ENCODE results near the gene STK35.
A peak's percentile ranks its signal among the peaks of the same experiment; 100 is the strongest.

STK35 gene

DNA sequence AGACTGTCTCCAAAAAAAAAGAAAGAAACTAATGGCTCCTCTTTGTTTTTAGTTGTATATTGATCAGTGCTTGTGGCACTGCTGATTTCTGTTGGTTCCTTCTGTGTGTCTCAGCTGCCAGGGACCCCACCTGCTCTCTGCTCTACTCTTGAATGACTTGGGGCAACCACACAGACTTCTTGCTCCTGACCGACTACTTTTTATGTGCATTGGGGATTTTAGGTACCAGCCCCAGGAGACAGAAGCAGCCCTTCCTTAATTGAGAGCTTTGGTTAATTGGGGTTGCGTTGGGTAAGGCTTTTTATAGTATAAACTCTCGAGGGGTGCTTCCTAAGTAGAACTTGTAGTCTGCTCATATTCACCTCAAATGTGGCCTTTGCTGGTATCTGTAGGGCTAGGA lies 6.9 kb downstream of the STK35 start:
- no peak for DNase-seq

DNA sequence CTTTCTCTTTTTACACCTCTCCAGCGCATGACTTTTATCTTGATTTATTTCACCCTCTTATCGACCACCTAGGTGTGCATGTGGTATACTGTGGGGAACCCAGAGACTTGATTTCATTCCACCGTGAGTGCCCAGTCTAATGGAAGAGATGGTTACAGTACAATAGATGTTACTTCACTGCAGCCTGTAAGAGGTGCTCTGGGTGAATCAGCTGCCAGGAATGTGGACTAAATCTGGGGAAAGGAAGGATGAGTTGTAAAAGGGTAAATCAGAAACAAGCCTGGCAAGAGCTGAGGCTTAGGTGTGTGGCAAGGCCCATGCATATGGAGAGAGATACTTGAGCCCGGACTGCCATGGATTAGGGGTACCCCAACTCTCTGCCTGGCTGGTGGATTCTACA lies 7.4 kb downstream of the STK35 start:
- DNase-seq, result no peak

DNA sequence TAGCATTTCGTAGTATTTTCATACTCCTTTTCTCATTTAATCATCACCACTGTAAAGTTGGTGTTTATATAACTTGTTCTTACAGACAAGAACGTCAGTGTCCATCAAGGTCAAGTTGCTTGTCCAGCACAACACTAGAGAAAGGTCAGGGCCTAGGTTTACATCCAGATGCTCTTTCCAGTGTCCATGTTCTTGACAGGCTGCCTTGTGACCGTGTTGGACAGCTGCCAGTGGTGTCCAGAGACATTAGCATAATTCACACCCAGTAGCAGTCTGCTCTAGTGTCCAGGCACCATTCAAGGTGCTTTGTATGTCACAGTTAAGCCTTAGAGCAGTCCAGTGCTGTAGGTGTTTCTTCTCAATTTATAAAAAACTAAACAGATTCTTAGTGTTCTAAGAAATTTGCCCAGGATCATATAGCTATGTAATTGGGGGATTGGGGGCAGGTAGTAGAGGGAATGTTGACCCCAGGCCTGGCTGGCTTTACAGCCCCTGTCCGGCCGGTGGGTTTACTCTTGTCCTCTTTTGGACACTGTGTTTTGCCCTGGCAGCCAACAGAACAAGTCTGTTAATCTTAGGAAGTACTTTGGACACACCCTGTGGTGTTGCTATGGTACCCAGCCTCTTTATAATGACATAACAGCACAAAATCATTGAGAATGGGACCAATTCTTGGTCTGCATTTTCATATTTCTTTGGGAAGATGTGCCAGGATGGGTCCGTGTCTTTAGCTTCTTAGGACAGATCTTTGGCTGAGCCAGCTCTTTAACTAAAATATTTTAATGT lies 8.0 kb downstream of the STK35 start:
- peak; percentile 56 for DNase-seq

DNA sequence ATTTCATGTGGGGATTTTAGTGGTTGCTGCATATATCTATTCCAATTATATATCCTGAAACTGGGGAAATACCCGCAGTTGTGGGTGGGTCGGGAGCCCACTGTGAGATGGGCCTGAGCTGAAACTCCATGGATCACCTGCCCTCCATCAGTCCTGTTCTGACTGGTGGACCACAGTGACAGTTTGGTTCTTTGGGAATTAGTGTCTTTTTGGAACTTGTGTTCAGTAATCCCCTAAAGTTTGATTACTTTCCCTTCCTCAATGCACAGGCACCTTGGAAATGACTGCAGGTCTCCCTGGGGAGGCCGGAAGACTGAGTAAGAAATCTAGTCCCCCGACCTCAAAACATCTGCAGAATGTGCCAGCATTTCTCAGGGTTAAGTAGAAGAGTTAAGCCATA lies 11.3 kb downstream of the STK35 start:
- no peak for DNase-seq

DNA sequence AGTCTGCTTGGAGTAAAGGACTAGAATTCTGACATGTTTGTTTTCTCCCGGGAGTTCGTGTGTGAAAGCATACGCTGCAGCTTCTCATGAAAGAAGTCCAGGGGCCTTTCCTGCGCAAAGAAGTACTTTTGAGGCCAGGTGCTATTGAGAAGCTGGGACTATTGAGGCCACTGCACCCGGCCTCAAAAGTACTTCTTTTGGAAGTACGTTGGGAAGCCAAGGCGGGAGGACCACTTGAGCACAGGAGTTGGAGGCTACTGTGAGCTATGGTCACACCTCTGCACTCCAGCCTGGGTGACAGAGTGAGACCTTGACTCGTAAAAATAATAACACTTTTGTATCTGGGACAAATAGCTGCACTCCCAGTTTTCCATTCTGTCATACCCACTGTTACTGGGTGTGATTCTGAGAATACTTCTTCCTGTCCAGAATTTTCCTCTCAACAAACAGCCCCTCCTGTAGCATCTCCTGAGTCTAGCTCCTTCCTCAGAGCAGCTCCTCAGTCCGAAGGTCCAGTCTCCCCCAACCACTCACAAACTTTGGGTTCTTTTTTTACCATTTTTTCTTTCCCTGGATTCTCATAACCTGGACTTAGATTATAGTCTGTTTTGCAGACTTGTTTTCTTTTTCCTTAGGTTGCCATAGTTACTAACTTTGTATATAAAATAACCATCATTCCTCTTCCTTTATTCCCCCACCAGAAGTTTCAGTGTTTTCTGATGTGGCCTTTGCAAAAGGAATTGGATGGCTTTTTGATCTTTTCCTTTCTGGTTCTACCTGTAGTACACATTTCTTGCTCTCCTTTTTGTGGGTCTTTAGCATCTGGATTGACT lies 12.7 kb downstream of the STK35 start:
- no peak for DNase-seq

DNA sequence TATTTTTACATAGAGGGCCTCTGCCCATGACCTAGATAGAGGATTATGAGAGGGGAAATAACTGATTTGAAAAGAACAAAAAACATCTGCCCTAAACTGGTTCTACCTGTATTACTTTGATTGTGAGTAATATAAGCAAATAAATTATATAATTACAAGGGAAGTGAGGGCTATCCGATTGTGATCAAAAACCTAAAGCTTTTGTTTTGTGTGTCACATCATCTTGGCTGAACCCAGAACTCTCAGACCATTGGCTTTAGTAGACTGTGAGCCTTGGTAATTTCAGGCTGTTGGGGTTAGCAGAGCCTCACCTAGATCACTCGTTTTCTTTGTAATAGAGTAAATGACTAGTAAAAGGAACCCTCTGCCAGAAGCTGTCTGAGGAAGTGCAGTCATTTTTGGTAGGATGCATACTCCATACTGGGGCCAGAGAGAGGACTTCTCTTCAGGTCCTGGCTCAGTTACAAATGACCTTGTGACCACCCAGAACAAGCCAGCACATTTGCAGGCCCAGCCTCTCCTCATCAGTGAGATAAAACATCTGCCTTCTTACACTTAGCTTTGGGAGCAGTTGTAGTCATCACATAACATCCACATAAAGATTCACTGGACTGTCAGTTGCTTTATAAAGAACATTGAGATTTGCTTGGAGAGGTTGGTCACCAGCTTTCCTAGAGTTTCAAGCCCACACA lies 13.5 kb downstream of the STK35 start:
- DNase-seq, result no peak

DNA sequence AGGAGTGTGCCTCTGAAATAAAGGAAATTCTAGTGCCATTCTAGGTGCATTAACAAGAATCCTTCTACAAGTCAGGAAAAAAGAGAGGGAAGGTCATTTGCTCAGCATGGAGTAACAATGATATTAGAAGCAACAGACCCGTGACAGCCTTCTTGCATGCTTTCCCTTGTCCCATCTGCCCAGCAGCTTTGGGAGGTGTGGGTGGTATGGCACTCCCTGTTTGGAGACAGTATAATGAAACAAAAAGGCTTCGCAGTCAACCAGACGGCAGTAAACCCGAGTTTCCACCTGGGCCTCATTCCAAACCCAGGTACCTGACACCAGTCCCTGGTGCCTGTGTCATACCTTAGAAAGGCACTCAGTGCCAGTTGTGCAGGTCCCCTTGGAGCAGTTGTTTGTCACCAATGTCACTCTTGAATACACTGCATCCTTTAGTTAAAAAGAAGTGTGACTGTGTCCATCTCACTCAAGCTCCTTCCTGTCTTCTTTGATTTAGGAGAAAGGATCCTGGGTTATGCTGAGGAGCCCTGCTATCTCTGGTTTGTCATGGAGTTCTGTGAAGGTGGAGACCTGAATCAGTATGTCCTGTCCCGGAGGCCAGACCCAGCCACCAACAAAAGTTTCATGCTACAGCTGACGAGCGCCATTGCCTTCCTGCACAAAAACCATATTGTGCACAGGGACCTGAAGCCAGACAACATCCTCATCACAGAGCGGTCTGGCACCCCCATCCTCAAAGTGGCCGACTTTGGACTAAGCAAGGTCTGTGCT lies 14.7 kb downstream of the STK35 start:
- DNase-seq, result no peak

DNA sequence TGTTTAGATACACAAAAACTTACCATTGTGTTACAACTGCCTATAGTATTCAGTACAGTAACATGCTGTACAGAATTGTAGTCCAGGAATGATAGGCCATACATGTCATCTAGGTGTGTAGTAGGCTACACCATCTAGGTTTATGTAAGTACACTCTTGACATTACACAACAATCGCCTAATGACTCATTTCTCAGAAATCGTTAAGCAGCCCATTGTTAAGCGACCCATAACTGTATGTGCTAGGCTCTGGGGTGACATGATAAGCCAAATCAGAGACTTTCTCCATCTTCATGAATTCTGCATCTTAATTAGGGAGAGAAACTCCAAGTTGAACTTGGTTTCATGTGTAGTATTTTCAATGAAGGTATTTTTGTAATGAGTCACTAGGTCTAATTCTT lies 17.2 kb downstream of the STK35 start:
- DNase-seq, result peak; percentile 55

DNA sequence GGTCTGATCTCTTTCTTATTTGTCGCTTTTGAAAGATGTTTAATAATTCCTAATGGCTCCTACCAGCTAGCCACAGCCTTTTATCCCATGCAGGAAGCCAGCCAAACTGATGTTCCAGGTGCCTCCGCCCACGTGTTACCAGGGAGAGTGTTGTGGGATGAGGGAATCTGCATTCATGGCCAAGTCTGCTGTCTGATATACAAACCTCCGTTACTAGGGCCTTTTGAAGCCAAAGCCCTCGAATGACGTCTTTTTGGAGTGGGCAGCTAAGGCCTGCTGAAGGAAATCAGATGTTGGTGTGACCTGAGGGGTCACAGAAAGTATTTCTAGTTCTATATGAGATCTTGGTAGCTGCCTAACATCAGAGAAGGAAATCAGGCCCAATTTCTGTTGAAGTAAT lies 21.3 kb downstream of the STK35 start:
- DNase-seq, result no peak

DNA sequence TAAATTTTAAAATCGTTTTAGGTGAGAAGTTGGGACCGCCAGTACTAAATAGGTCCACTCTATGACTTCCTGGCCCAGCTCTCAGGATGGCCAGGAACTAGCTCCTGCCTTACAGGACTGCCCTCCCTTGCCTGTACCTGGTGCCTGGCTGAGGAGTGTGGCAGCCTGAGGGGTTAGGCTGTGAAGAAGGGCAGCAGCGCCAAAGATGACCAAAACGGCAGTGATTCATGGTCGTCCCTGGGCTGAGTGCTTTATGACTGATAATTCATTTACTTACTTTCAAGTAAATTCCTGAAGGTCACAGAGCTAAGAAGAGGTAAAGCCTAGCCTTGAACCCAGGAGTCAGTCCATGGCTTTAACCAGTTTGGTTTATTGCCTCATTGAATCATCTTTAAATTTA lies 22.1 kb downstream of the STK35 start:
- DNase-seq, result no peak

DNA sequence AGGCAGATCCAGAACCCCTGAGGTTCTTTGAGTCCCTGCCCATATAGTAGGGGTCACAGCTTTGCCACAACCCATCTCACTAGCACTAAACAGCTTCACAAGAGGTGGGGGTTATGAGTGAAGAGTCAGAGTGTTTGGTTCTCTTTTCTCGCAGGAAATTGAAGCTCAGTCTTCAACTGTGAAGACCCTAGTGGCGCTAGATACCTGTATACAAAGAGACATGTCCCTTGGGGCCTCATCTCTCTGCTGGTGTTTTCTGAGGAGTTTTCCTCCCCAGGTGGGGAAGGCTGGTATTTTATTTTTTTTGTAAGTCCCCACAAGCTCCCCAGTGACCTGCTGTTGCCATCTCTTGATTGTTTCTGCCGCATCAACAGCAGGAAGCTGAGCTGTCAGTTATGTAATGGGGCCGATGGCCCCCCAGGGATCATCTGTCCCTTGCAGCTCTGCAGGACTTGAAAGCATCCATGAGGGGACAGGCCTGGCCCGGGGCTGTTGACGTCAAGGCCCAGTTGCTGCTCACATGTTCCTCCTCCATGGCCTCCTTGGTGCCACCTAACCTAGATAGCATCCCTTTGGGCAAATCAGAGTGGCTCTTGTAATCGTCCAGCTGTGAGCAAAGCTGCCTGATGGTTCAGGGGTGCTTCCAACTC lies 23.1 kb downstream of the STK35 start:
- no peak for DNase-seq

DNA sequence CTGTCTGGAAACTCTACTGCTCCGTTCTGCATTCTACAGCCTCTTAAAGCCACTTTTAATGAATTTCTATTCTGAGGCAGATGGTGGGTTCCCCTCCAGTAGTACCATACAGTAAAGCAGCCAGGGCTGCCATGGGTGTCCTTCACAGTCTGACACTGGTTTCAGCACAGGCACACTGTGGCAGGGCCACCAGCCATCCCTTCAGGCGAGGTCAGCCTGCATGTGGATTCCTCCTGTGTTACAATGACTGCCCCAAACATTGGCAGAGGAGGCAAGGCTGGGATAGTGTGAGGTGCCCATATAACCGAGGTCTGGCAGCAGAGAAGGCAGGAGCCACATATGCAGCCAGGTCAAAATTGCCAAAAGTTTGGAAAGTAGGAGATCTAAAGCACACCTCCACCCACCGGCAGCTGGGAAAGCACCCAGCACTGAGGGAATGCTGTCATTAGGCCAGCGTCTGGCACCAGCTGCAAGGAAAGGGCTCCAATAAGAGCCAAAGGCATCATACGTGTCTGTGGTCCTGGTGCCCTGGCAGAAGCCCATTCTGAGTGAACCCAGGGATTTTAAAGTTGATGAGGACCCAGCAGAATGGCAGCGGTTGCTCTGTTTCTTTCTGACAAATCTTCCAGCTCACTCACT lies 24.0 kb downstream of the STK35 start:
- DNase-seq, result no peak

DNA sequence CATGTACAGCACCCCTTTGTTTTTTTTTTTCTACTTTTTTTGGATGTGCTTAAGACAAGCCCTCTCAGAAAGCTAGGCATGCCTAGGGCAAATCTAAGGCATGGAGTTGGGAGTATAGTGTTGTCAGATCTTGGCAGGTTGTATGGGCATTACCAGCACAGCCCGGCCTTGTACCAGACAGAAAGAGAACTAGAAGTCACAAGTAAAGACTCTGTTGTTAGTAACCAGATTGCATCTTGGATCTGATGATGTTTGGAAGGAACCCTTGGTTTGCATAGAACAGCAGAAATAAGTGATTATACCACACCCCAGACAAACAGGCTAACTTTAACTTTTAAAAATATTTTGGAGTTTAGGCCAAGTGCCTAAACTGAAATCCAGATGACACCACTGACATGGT lies 25.6 kb downstream of the STK35 start:
- DNase-seq, result no peak

DNA sequence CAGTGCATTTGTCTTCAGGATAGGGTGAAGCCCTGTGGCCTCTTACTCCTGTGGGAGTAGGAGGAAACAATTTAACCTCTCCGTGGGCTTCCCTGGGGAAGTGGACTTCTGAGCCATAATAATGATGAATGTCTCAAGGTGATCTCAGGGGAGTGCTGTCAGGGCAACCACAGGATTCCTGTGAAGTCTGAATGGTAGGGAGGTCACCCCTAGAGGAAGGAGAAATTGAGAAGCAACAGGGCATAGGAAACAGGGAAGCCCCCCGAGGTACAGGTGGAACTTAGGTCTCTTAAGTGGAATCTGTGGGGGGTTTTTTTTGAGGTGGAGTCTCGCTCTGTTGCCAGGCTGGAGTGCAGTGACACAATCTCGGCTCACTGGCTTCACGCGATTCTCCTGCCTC lies 26.9 kb downstream of the STK35 start:
- DNase-seq, result no peak

DNA sequence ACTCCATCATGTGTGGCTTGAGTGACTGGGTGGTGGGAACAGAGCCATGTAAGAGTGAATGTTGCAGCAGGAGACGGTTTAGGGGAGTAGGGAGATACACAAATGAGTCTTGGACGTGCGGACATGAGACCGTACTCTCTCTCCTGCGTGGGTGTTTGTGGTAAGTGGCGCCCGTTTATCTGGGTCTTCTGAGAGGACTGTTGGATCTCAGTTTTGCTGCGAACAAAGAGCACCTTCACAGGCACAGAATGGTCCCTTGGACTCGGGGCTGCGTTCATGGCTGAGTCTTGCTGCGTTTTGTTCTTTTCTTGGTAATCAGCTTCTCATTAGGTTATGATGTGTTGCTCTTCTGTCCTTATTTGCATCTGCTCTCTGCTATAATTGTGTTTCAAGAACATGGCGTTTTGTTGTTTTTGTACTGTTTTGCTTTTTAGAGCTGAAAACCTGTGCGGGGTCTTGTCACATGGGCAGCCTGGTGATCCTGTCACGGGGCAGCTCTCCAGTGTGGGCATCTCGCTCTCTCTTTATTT lies 28.5 kb downstream of the STK35 start:
- DNase-seq, result no peak

DNA sequence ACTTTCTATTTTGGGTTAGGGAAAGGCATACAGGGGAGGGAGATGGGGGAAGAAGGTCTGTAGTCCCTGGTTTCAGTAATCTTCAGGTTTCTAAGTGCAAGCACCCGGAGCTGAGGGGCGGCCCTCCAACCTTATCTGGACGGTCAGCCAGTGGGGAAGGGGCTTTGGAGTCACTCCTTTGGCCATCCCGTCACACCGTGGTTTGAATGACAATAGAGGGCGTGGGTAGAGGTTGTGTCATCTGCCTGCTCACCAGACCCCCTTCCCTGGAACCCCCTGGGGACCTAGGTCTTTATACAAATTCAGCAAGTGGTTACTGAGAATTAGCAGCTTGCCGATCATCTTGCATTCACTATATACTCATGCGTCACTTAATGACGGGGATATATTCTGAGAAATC lies 29.1 kb downstream of the STK35 start:
- DNase-seq, result no peak

DNA sequence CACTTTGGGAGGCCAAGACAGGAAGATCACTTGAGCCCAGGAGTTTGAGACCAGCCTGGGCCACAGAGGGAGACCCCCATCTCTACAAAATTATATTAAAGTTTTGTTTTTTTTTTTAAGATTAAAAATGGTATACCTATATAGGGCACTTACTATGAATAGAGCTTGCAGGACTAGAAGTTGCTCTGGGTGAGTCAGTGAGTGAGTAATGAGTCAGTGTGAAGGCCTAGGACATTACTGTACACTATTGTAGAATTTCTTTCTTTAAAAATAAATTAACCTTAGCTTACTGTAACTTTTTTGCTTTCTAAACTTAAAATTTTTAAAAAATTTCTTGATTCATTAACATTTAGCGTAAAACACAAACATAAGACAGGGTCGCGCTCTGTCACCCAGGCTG lies 29.7 kb downstream of the STK35 start:
- DNase-seq, result no peak

DNA sequence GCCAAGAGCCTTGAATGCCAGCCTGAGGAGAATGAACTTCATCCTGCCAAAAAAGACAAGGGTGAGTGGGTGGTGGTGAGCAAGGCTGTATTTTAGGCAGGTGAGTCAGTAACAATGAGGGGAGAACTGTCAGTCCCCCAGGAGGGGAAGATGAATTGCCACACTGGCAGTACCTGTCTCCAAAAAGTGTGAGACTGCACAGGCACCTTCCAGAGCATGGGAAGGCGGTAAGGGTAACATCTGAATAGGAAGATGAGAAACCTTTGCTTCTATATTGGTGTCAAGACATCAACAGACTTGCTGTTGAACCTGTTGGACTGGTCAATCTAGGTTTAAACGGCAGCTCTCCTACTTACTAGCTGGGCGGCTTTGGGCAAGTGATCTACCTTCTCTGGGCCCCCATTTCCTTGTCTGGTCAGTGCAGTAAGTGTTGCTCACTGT lies 30.9 kb downstream of the STK35 start:
- DNase-seq, result no peak

DNA sequence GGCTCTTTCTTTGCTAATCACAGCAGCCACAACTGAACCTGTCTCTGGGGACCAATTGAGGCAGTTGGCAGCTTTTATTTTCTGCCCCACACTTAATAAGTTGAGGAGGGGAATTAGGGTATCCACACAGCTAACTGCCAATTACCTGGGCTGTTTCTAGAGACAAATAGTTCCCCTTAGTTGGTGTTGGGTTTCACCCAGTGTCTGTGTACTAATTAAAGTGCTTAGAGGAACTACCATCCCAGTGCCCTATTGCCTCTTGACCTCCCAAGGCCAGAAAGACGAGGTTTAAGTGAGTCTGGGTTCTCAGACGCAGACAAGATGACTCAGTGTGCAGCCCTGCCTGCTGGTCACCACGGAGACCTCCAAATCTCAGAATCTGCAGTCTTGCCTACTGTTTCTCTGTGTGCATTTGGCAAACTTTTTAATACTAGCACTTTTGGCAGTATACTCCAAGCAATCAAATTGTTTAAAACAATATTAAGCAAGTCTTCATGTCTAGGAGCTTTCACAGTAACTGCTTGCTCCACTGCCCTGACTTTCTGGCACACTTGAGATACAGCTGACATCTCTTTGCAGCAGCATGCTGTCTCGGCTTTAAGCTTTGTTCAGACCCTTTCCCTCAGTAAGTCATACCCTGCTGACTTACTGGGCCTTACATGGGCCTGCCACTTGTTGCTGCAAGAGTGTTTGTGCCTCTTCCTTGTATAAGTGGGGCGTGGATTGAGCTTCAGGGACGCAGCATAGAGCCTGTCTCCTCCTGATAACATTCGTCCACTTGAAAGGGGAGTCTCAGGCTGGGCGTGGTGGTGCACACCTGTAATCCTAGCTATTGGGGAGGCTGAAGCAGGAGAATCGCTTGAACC lies 31.9 kb downstream of the STK35 start:
- peak; percentile 20 for DNase-seq

DNA sequence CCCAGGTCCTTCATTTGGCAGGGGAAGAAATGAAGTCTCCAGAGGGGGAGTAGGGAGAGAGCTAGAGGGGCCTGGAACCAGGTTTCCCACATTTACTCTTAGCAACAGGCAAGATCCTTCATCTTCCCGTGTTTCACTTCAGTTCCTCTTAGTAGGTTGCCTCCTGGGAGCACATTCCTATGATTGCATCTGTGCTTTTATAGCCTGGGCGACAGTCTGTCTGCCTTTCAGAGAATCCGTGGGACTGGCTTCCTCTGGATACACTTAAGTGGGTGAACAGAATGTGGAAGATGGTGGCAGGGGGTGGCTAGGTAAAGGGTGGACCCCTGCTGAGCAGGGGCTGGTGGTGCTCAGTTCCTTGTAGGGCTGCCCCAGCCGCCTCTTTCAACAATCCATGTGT lies 33.4 kb downstream of the STK35 start:
- DNase-seq, result no peak

DNA sequence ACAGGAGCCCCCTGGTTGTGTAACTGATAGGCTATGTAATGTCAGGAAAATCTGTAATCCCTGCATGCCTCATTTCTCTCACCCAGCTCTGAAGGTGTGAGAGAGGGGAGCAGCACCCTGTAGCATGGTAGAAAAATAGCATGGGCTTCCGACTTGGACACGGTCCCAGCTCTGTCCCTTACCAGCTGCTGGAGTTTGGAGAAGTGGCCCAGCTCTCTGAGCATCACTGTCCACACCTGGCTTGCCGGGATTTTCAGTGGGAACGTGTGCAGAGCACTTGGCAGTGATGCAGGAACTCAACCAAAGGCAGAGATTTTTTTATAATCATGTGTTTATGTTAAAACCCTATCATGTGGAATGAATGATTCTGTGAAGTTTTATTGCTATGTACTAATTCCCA lies 34.6 kb downstream of the STK35 start:
- no peak for DNase-seq

Measured in hematopoietic multipotent progenitor cell treated with erythropoietin and hydrocortisone succinate and interleukin-3 and kit ligand, for 8 days (in vitro differentiated cells).